Neural cell (in vitro differentiated cells): ENCODE data around the gene KLHDC4. TPM values are rescaled to one million over a fixed set of nuclear protein-coding genes. Genes with fewer than 3 reads are reported as not detected.

ENCODE experiments used
- H2AFZ ChIP-seq: fragments of 200-600, 300-800 bp; sonication (generic), shearing (Covaris generic); 2 replicates; pipeline ENCODE4 v1.6.0; 2014; ENCODE audit warnings: low read depth, mild to moderate bottlenecking, antibody characterized with exemption, low read length, moderate library complexity
- H3F3A ChIP-seq: fragments of 200-600 bp; shearing (Covaris generic); 2 replicates; pipeline ENCODE4 v1.6.1; 2016; ENCODE audit warnings: mild to moderate bottlenecking, moderate library complexity, mixed read lengths, antibody characterized with exemption, low read length; ENCODE audit not compliant: insufficient read depth, poor library complexity, severe bottlenecking
- H3K27ac ChIP-seq: fragments of 200-600, 300-800 bp; sonication (generic), shearing (Covaris generic); 2 replicates; pipeline ENCODE4 v1.5.1; 2014; ENCODE audit warnings: mild to moderate bottlenecking, low read length, moderate library complexity
- H3K27me3 ChIP-seq: fragments of 300-800, 200-600 bp; sonication (generic), shearing (Covaris generic); 2 replicates; pipeline ENCODE4 v1.6.0; 2014; ENCODE audit warnings: mild to moderate bottlenecking, low read depth, low read length, moderate library complexity; ENCODE audit not compliant: insufficient read depth
- H3K36me3 ChIP-seq: fragments of 300-800, 200-600 bp; sonication (generic), shearing (Covaris generic); 2 replicates; pipeline ENCODE4 v1.5.1; 2014; ENCODE audit warnings: mild to moderate bottlenecking, antibody characterized with exemption, low read length, moderate library complexity; ENCODE audit not compliant: insufficient read depth
- H3K4me2 ChIP-seq: fragments of 300-800, 200-600 bp; sonication (generic), shearing (Covaris generic); 2 replicates; pipeline ENCODE4 v1.6.0; 2014; ENCODE audit warnings: mild to moderate bottlenecking, low read length
- H3K4me3 ChIP-seq: fragments of 300-800, 200-600 bp; sonication (generic), shearing (Covaris generic); 2 replicates; pipeline ENCODE4 v1.5.1; 2014; ENCODE audit warnings: mild to moderate bottlenecking, low read length, moderate library complexity
- H3K79me2 ChIP-seq: fragments of 200-600 bp; shearing (Covaris generic); replicated peaks from 2 replicates; pipeline ENCODE4 v1.6.0; 2014; ENCODE audit warnings: mild to moderate bottlenecking, low read length, moderate library complexity; ENCODE audit not compliant: insufficient read depth
- H3K9ac ChIP-seq: fragments of 300-800, 200-600 bp; sonication (generic), shearing (Covaris generic); 2 replicates; pipeline ENCODE4 v1.6.1; 2016; ENCODE audit warnings: mild to moderate bottlenecking, low read length, mixed read lengths
- H3K9me2 ChIP-seq: fragments of 200-600 bp; shearing (Covaris generic); 2 replicates; pipeline ENCODE4 v1.6.1; 2016; ENCODE audit warnings: mild to moderate bottlenecking, low read length, mixed read lengths; ENCODE audit not compliant: insufficient read depth
- H3K9me3 ChIP-seq: fragments of 200-600, 300-800 bp; sonication (generic), shearing (Covaris generic); 2 replicates; pipeline ENCODE4 v1.6.1; 2016; ENCODE audit warnings: mild to moderate bottlenecking, mixed run types, low read length, moderate library complexity, mixed read lengths
- H4K20me1 ChIP-seq: fragments of 200-600 bp; shearing (Covaris generic); 2 replicates; pipeline ENCODE4 v1.6.1; 2016; ENCODE audit warnings: mild to moderate bottlenecking, mixed run types; ENCODE audit not compliant: insufficient read depth
- CTCF ChIP-seq: fragments of 450-650 bp; IDR thresholded peaks from 2 replicates; pipeline ENCODE4 v1.5.1; 2014; ENCODE audit warnings: antibody characterized with exemption, mild to moderate bottlenecking, moderate library complexity; ENCODE audit not compliant: poor library complexity, severe bottlenecking
- EP300 ChIP-seq: fragments of 450-650 bp; conservative IDR thresholded peaks from 2 replicates; pipeline ENCODE4 v1.6.1; 2014; ENCODE audit warnings: antibody characterized with exemption, mild to moderate bottlenecking, moderate library complexity; ENCODE audit not compliant: poor library complexity, severe bottlenecking
- EZH2 ChIP-seq: fragments of 200-600, 300-800 bp; shearing (Covaris generic), sonication (generic); IDR thresholded peaks from 2 replicates; pipeline ENCODE4 v1.6.1; 2014; ENCODE audit warnings: antibody characterized with exemption, low read length, borderline replicate concordance, mild to moderate bottlenecking; ENCODE audit not compliant: insufficient read depth, poor library complexity, severe bottlenecking
- MXI1 ChIP-seq: fragments of 450-650 bp; conservative IDR thresholded peaks from 2 replicates; pipeline ENCODE4 v1.6.1; 2014; ENCODE audit warnings: antibody characterized with exemption, mild to moderate bottlenecking; ENCODE audit not compliant: poor library complexity, severe bottlenecking
- POLR2AphosphoS5 ChIP-seq: IDR thresholded peaks from 2 replicates; pipeline ENCODE4 v1.6.1; 2012
- RAD21 ChIP-seq: fragments of 450-650 bp; conservative IDR thresholded peaks from 2 replicates; pipeline ENCODE4 v1.6.1; 2014; ENCODE audit warnings: antibody characterized with exemption, mild to moderate bottlenecking, moderate library complexity
- REST ChIP-seq: IDR thresholded peaks from 2 replicates; pipeline ENCODE4 v1.6.1; 2012; ENCODE audit warnings: borderline replicate concordance
- SMC3 ChIP-seq: fragments of 450-650 bp; conservative IDR thresholded peaks from 2 replicates; pipeline ENCODE4 v1.6.1; 2014; ENCODE audit warnings: antibody characterized with exemption, mild to moderate bottlenecking, moderate library complexity; ENCODE audit not compliant: poor library complexity
- TAF1 ChIP-seq: IDR thresholded peaks from 2 replicates; pipeline ENCODE4 v1.6.1; 2012; ENCODE audit warnings: low read depth
- polyA plus RNA-seq: library from polyadenylated mRNA; depleted of rRNA; stranded (reverse); fragments of >200 nt; gene quantifications from 2 replicates; pipeline ENCODE4 v1.2.3, GENCODE V29; 2014

The KLHDC4 gene
- polyA plus RNA-seq, 1 donor from 2014 or later = 27.5 TPM

- Histone ChIP-seq H3K9me3 (no peaks in the 10 kb centered on the region), H3F3A (no peaks in the 10 kb centered on the region), H4K20me1 (no peaks in the 10 kb centered on the region), H3K9me2 (no peaks in the 10 kb centered on the region), H3K4me3 (no peak overlapping the region), H3K9ac (no peak overlapping the region), H3K36me3 (no peaks in the 10 kb centered on the region), H3K4me2 (no peak overlapping the region), H3K27ac (no peak overlapping the region), H3K27me3 (no peaks in the 10 kb centered on the region), H2AFZ (no peak overlapping the region), H3K79me2 (no peaks in the 10 kb centered on the region)
- no peak for TF ChIP-seq TAF1
- TF ChIP-seq SMC3 = no peak
- no peak for TF ChIP-seq MXI1
- no peak for TF ChIP-seq EP300
- no peak for TF ChIP-seq RAD21
- TF ChIP-seq EZH2 = no peak
- TF ChIP-seq POLR2AphosphoS5 = no peak
- no peak for TF ChIP-seq REST
Observed at GRCh38 chr16:87795336-87795735, 29.6 kb upstream of the KLHDC4 start.

DNA sequence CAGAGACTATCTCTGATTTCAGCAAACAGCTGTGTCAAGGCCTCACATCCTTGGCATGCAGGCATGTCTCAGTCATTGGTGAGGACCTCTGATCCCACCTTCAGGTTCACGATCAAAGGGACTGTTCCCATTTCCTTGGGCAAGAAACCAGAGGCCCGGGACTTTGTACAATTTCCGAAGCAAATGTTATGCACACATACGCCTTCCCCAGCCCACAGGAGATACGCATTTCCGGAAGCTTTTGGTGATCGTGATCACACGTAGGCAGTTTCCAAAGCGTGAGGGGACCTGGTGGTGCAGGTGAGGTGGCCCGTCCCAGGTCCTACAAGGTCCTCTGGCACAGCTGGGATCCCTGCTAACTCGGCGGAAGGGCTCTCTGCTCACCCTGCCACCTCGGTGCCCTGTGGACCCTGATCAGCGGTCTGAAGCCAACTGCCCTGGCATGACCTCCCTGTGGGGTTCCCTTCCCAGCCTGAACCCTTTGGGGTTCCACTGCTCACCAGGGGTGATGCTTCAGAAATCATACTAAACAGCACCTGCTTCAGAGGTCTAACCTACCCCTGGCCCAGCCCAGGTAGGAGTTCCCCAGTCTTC is 28.8 kb upstream of the KLHDC4 start:
- Histone ChIP-seq H3K9me3 (no peaks in the 10 kb centered on the region), H3K79me2 (no peaks in the 10 kb centered on the region), H3K9ac (no peak overlapping the region), H3K27ac (no peak overlapping the region), H3F3A (no peaks in the 10 kb centered on the region), H3K4me2 (no peak overlapping the region), H3K9me2 (no peaks in the 10 kb centered on the region), H2AFZ (no peak overlapping the region), H3K4me3 (no peak overlapping the region), H4K20me1 (no peaks in the 10 kb centered on the region), H3K27me3 (no peaks in the 10 kb centered on the region), H3K36me3 (no peaks in the 10 kb centered on the region)
- TF ChIP-seq REST = no peak
- TF ChIP-seq EZH2 = no peak
- TF ChIP-seq CTCF = no peak
- TF ChIP-seq TAF1 = no peak
- TF ChIP-seq POLR2AphosphoS5 = no peak
- TF ChIP-seq RAD21 = no peak
- no peak for TF ChIP-seq SMC3
- TF ChIP-seq EP300 = no peak
- TF ChIP-seq MXI1 = no peak
